ENCODE results near the gene PCNT. TPM values are rescaled to one million over a fixed set of nuclear protein-coding genes. Genes with fewer than 3 reads are reported as not detected.
A peak's percentile ranks its signal among the peaks of the same experiment; 100 is the strongest.

PCNT gene
- total RNA-seq, 1 donor from 2014 or later, result 13.2 TPM

GRCh38 chr21:46465651-46466050 is 141.7 kb downstream of the PCNT start:
- ATAC-seq (no peak), DNase-seq (ENCODE audit: low spot score) (no peak)

DNA sequence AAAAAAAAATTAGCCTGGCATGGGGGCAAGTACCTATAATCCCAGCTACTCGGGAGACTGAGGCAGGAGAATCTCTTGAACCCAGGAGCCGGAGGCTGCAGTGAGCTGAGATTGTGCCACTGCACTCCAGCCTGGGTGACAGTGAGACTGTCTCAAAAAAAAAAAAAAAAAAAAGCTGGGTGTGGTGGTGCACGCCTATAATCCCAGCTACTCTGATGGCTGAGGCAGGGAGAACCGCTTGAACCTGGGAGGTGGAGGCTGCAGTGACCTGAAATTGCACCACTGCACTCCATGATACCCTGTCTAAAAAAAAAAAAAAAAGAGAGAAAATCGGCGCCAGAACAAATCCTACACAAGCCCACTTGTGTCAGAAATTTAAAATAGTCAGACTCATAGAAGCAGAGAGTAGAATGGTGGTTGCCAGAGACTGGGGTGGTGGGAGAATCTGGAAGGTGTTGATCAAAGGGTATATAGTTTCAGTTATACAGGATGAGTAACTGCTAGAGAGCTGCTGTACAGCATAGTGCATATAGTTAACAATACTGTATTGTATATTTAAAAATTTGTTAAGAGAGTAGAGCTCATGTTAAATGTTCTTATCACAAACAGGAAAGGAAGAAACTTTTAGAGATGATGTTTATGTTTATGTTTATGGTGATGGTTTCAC is 144.3 kb downstream of the PCNT start:
- ATAC-seq (no peak), DNase-seq (ENCODE audit: low spot score) (no peak)

GRCh38 chr21:46469275-46469674 is 145.3 kb downstream of the PCNT start:
- no peak for ATAC-seq
- DNase-seq (ENCODE audit: low spot score), result no peak

DNA sequence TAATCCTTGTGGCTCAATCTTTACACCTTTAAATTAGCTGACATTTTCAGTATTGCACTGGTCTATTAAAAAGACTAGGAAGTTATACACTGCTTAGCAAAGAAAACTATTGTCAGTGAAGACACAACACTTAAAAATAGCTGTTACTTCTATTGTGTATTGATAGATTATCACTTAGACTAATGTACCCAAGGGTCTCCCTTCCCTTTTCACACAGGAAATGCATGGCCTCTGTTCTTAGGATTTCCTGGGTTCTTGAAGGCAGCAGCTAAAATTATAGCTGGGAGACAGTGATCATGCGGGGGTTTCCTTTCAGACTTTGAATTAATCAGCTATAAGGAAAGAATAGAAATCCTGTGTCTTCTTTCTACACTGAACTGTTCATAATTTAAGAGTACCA is 147.6 kb downstream of the PCNT start:
- ATAC-seq (no peak), DNase-seq (ENCODE audit: low spot score) (no peak)

DNA sequence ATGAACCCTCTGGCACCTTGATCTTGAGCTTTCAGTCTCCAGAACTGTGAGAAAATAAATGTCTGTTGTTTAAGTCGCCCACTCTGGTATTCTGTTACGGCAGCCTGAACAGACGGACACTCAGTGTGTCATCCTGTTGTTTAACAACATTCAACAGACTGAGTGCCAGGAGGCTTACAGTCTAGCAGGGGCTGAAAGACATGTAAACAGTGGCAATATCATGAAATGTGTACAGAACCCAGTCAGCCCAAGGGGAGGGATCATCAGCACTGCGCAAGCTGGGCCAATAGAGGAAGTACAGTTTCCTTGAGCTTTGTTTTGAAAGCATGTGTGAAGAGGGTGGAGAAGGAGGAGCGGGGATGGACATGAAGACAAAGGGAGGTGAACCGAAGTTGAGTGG is 148.3 kb downstream of the PCNT start:
- no peak for DNase-seq (ENCODE audit: low spot score)
- ATAC-seq, result peak; percentile 43

DNA sequence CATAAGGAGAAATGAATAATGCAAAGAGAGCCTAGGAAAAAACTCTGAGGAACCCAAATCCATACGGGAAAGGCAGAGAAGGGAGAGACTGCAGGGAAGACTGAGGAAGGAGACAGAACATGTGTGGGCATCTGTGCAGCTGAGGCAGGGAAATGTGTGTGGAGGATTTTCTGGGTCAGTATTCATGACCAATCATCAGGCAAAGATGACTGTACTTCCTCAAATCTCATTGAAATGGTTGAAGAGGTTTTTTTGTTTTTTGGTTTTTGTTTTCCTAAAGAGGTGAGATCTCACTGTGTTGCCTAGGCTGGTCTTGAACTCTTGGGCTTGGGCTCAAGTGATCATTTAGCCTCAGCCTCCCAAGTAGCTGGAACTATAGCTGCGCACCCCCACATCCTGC is 150.4 kb downstream of the PCNT start:
- DNase-seq (ENCODE audit: low spot score) (no peak), ATAC-seq (no peak)

DNA sequence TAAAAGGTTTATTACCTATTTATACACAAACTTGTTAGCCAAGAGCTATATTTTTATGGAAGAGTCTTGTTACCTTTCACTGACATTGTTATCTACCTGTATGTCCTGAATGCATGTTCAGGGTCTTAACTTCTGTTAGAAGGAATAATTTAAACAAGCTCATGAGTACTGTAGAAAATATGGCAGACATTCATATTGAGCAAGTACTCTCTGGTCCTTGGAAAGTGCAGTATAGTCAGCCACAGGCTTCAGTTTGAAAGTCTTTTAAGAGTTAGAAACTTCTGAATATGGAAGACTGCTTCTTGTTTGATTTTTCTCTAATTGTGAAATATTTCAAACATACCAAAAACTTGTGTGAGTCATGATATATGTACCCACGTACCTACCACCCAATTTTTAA is 151.3 kb downstream of the PCNT start:
- ATAC-seq (no peak), DNase-seq (ENCODE audit: low spot score) (no peak)

DNA sequence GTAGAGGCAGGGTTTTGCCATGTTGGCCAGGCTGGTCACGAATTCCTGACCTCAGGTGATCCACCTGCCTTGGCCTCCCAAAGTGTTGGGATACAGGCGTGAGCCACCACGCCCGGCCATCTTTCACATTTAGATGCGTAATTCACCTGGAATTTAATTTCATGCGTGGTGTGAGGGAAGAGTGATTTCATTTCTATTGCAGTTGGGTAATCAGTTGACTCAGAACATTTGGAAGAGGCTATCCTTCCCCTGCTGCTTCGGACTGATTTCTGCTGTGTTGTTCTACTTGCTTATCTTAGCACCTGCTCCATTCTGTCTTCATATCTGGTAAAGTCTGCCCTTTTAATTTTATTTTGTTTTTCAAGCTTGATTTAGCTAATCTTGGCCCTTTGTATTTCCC is 153.8 kb downstream of the PCNT start:
- ATAC-seq (peak; percentile 33), DNase-seq (ENCODE audit: low spot score) (no peak)

- no peak for DNase-seq (ENCODE audit: low spot score)
- no peak for ATAC-seq
Observed at GRCh38 chr21:46478910-46479309, 155.0 kb downstream of the PCNT start.

DNA sequence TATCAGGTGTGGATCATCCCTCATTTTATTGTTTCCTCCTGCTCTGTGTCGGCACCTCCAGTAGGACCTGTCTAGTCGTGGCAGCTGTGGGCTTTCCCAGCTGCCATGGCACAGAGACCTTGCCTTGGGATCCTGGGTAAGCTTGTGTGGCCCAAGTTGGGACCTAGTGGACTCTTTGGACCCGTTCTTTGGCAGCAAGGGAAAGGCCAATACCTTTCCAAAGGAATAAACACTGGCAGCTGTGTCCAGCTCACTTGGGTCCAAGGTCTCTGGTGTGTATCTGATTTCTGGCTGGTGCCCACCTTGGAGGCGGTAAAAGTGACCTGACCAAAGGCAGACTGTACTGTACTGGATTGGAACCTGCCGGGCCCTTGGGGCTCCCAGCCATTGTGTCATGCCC is 156.5 kb downstream of the PCNT start:
- ATAC-seq, result peak; percentile 95
- peak; percentile 88 for DNase-seq (ENCODE audit: low spot score)

GRCh38 chr21:46482225-46482845 is 158.4 kb downstream of the PCNT start:
- ATAC-seq, result no peak

GRCh38 chr21:46482846-46483231 is 158.9 kb downstream of the PCNT start:
- DNase-seq (ENCODE audit: low spot score), result no peak
- no peak for ATAC-seq

More at GRCh38 chr21:46482225-46482845, 158.4 kb downstream of the PCNT start:
- no peak for DNase-seq (ENCODE audit: low spot score)

DNA sequence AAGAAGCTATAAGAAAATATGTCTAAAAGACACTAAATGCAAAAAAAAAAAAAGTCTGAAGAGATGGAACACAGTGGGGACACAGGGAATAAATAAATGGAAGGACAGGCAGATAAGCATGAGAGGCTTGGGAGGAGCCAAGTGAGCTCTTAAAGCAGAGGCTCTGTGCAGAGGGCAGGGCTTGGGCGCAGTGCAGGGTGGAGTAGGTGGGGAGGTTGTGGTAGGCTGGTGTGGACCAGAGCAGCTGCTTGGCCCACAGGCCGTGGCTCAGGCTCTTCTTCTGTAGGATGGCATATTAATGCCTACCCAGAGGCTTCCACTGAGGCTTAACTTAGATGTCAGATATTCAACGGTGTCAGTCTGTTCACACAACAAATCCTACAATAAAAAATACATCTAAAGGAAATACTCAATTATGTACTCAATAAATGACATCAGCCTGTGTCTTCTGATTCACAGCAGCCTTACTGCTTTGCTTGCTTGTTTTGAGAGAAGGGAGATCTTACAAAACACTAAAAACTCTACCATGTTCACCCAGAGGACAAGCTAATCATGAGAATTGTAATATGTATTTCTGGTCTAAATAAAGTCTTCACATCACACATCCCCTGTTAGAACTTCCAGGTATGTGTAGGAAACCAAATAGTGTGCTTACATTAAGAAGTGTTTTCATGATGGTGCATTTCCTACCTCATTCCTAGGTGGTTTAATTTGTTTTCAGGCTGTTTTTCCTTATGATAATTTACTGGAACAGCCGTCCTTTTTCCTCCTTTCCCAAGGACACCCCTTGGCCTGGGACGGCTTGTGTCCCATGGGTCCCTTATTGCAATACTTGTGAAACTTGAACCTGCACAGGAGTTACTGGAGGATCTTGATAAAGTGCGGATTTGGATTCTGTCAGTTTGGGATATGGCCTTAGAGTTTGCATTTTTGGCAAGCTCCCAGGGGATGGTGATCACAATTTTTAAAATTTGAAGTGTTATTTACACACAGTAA is 159.6 kb downstream of the PCNT start:
- ATAC-seq (no peak), DNase-seq (ENCODE audit: low spot score) (no peak)

DNA sequence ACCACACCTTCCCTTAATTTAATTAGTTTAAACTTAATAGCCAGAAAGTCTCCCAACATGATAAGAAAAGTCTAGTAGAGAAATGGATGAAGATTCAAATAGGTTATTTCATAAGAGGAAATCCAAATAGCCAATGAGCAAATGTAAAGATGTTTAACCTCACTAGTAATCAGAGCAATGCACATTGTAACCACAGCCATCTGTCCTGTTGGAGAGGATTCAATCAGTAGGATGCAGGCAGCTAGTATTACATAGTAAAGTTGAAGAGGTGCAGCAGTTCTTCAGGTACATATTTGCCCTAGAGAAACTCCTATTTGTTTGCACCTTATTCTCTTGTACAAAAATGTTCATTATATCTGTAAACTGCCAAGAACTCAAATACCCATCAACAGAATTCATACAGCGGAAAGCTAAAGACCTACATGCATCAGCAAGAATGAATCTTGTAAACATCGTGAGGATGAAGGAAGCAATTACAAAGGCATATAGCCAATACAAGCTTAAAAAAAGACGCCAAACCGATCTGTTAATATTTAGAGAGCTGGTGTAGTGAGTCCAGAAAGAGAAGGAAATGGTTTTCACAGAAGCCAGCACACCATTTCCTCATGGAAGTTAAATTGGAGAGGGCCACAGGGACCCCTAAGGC is 162.6 kb downstream of the PCNT start:
- ATAC-seq, result no peak
- no peak for DNase-seq (ENCODE audit: low spot score)

- ATAC-seq (peak; percentile 34), DNase-seq (ENCODE audit: low spot score) (no peak)
Observed at GRCh38 chr21:46489162-46489663, 165.3 kb downstream of the PCNT start.

GRCh38 chr21:46489800-46490199 is 165.8 kb downstream of the PCNT start:
- no peak for ATAC-seq

DNA sequence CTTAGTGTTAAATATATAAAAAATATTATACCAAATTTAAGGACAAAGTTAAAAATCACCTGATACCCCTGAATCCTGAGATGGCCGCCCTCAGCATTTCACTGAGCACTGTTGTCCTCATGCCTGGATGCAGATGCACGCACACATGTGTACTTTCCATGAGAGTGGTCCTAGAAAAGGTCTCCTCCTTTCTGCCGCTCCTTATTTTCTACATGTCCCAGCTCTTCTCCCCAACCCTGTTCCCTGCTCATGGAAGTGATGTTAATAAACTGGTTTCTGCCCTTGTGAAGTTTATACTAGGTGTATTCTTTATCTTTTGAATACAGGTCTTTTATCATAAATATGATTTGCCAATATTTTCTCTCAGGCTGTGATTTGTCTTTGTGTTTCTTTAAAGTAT is 167.6 kb downstream of the PCNT start:
- no peak for ATAC-seq

More at GRCh38 chr21:46489800-46490199, 165.8 kb downstream of the PCNT start:
- DNase-seq (ENCODE audit: low spot score), result no peak

GRCh38 chr21:46492851-46493250 is 168.9 kb downstream of the PCNT start:
- ATAC-seq (no peak), DNase-seq (ENCODE audit: low spot score) (no peak)

More for the DNA sequence above, 167.6 kb downstream of the PCNT start:
- no peak for DNase-seq (ENCODE audit: low spot score)

- ATAC-seq (no peak), DNase-seq (ENCODE audit: low spot score) (no peak)
Observed at GRCh38 chr21:46493828-46494227, 169.9 kb downstream of the PCNT start.

Measured in left lobe of liver (tissue), 2 donors.